Neutrophil (primary cell): ENCODE data around the gene MATK.
"Not testable (repeated sequence)": the region's sequence is repeated elsewhere in the genome, so short reads cannot be mapped to it uniquely, and the experiment has no call there.

Source experiments
- H3K27ac ChIP-seq: fragments of 200-600 bp; sonication (generic); 2 replicates; pipeline ENCODE4 v1.5.1; 2016; ENCODE audit warnings: mild to moderate bottlenecking, moderate library complexity
- H3K27me3 ChIP-seq: fragments of 200-600 bp; sonication (generic); 2 replicates; pipeline ENCODE4 v1.6.0; 2016; ENCODE audit warnings: mild to moderate bottlenecking
- H3K36me3 ChIP-seq: fragments of 200-600 bp; sonication (generic); 2 replicates; pipeline ENCODE4 v1.5.1; 2017
- H3K4me1 ChIP-seq, 2 experiments: fragments of 200-600 bp in 1 of 2; sonication (generic) in 1 of 2; 1 replicate in 1 of 2; 2 replicates in 1 of 2; pipeline versions ENCODE4 v1.5.1 to v1.6.1; 2013 to 2016; ENCODE audit warnings: low read depth in 1 of 2, low read length in 1 of 2, mild to moderate bottlenecking in 1 of 2, moderate library complexity in 1 of 2; ENCODE audit not compliant: control insufficient read depth in 1 of 2, insufficient read depth in 1 of 2
- H3K4me3 ChIP-seq, 2 experiments: fragments of 200-600 bp in 1 of 2; sonication (generic) in 1 of 2; 1 replicate in 1 of 2; 2 replicates in 1 of 2; pipeline ENCODE4 v1.5.1; 2013 to 2016; ENCODE audit warnings: low read depth in 1 of 2, low read length in 1 of 2, mild to moderate bottlenecking in 1 of 2, moderate library complexity in 1 of 2
- H3K9me3 ChIP-seq: fragments of 200-600 bp; sonication (generic); 2 replicates; pipeline ENCODE4 v1.5.1; 2016
- CTCF ChIP-seq: fragments of 200-600 bp; sonication (generic); IDR thresholded peaks from 2 replicates; pipeline ENCODE4 v1.5.1; 2016; ENCODE audit warnings: antibody characterized with exemption

Gene MATK

GRCh38 chr19:3819989-3820388 is 33.8 kb upstream of the MATK start:
- H3K36me3 ChIP-seq, result no peaks in the 10 kb centered on the region
- H3K27me3 ChIP-seq, result peaks cover 5% of the 10 kb centered on the region
- H3K4me1 ChIP-seq, result peaks cover 20 to 25% of the 10 kb centered on the region in 2 experiments
- H3K4me3 ChIP-seq, result no peak overlapping the region
- no peak overlapping the region for H3K27ac ChIP-seq
- H3K9me3 ChIP-seq, result no peaks in the 10 kb centered on the region
- TF ChIP-seq CTCF, result no peak

GRCh38 chr19:3818918-3819317 is 32.7 kb upstream of the MATK start:
- H3K27ac ChIP-seq, result peak overlapping the region; percentile 64
- H3K4me1 ChIP-seq, result peaks cover 31 to 36% of the 10 kb centered on the region in 2 experiments
- no peak overlapping the region for H3K4me3 ChIP-seq
- peaks cover 5% of the 10 kb centered on the region for H3K27me3 ChIP-seq
- H3K36me3 ChIP-seq, result no peaks in the 10 kb centered on the region
- H3K9me3 ChIP-seq, result no peaks in the 10 kb centered on the region
- no peak for TF ChIP-seq CTCF

- no peak for TF ChIP-seq CTCF
- no peaks in the 10 kb centered on the region for H3K36me3 ChIP-seq
- H3K9me3 ChIP-seq, result no peaks in the 10 kb centered on the region
- H3K27ac ChIP-seq, result peak overlapping the region; percentile 64
- H3K4me1 ChIP-seq, result peaks cover 35 to 40% of the 10 kb centered on the region in 2 experiments
- peaks cover under 1% of the 10 kb centered on the region for H3K27me3 ChIP-seq
- no peak overlapping the region for H3K4me3 ChIP-seq
Measured at GRCh38 chr19:3818466-3818865, 32.3 kb upstream of the MATK start.

- Histone ChIP-seq H3K27me3 (no peaks in the 10 kb centered on the region), H3K27ac (peak overlapping the region; percentile 64), H3K4me3 (no peak overlapping the region), H3K4me1 (peaks cover 42 to 47% of the 10 kb centered on the region in 2 experiments), H3K9me3 (no peaks in the 10 kb centered on the region), H3K36me3 (no peaks in the 10 kb centered on the region)
- no peak for TF ChIP-seq CTCF
Measured at GRCh38 chr19:3817761-3818160, 31.6 kb upstream of the MATK start.

GRCh38 chr19:3816566-3817218 is 30.5 kb upstream of the MATK start:
- TF ChIP-seq CTCF, result no peak
- Histone ChIP-seq H3K9me3 (no peaks in the 10 kb centered on the region), H3K4me1 (peaks cover 50 to 52% of the 10 kb centered on the region in 2 experiments), H3K27ac (no peak overlapping the region), H3K4me3 (no peak overlapping the region), H3K36me3 (no peaks in the 10 kb centered on the region), H3K27me3 (no peaks in the 10 kb centered on the region)

GRCh38 chr19:3816148-3816547 is 30.0 kb upstream of the MATK start:
- not testable (repeated sequence) for H3K4me3 ChIP-seq, H3K9me3 ChIP-seq, H3K27ac ChIP-seq, H3K36me3 ChIP-seq, H3K27me3 ChIP-seq
- H3K4me1 ChIP-seq, result peaks cover 55 to 57% of the 10 kb centered on the region in 2 experiments
